ENCODE data around the gene SLC27A3.

The SLC27A3 gene

GRCh38 chr1:153771261-153771660, 3.9 kb upstream of the SLC27A3 start:
- H2AFZ ChIP-seq (ENCODE audit: low read length), result no peak overlapping the region
- no peaks in the 10 kb centered on the region for H3K27me3 ChIP-seq (replicated peaks; ENCODE audit: insufficient read depth, low read length)
- no peak overlapping the region for H3K4me2 ChIP-seq (ENCODE audit: low read depth, low read length)
- no peak overlapping the region for H3K4me3 ChIP-seq (ENCODE audit: low read length)
- DNase-seq, result no peak
- H3K27ac ChIP-seq (ENCODE audit: low read length), result no peak overlapping the region
- no peaks in the 10 kb centered on the region for H4K20me1 ChIP-seq (ENCODE audit: insufficient read depth, low read length)
- H3K4me1 ChIP-seq (ENCODE audit: low read length), result peaks cover 3% of the 10 kb centered on the region
- H3K9ac ChIP-seq (ENCODE audit: low read length), result no peak overlapping the region
- H3K79me2 ChIP-seq (ENCODE audit: low read length), result no peaks in the 10 kb centered on the region
- TF ChIP-seq EZH2 (optimal IDR thresholded peaks at IDR 0.05; ENCODE audit: low read depth, low read length) (no peak), CTCF (IDR thresholded peaks at IDR 0.05; ENCODE audit: low read length) (no peak), EZH2phosphoT487 (IDR thresholded peaks at IDR 0.05; ENCODE audit: low read length) (no peak)
- no peaks in the 10 kb centered on the region for H3K9me3 ChIP-seq (replicated peaks; ENCODE audit: insufficient read depth, low read length)
- no peaks in the 10 kb centered on the region for H3K36me3 ChIP-seq (replicated peaks; ENCODE audit: insufficient read depth, low read length)
- peaks cover 13% of the 10 kb centered on the region for H3F3A ChIP-seq (ENCODE audit: insufficient read depth, low read length)
- no peaks in the 10 kb centered on the region for H3K9me2 ChIP-seq (replicated peaks; ENCODE audit: insufficient read depth, low read length)

GRCh38 chr1:153771841-153772593, 3.2 kb upstream of the SLC27A3 start:
- Histone ChIP-seq H3K79me2 (ENCODE audit: low read length) (no peaks in the 10 kb centered on the region), H3K4me2 (ENCODE audit: low read depth, low read length) (no peak overlapping the region), H3K4me1 (ENCODE audit: low read length) (peaks cover 5% of the 10 kb centered on the region), H3F3A (ENCODE audit: insufficient read depth, low read length) (peaks cover 13% of the 10 kb centered on the region), H2AFZ (ENCODE audit: low read length) (no peak overlapping the region), H3K27ac (ENCODE audit: low read length) (no peak overlapping the region), H3K36me3 (replicated peaks; ENCODE audit: insufficient read depth, low read length) (no peaks in the 10 kb centered on the region), H3K9ac (ENCODE audit: low read length) (no peak overlapping the region), H3K9me2 (replicated peaks; ENCODE audit: insufficient read depth, low read length) (no peaks in the 10 kb centered on the region), H3K27me3 (replicated peaks; ENCODE audit: insufficient read depth, low read length) (no peaks in the 10 kb centered on the region), H4K20me1 (ENCODE audit: insufficient read depth, low read length) (no peaks in the 10 kb centered on the region), H3K9me3 (replicated peaks; ENCODE audit: insufficient read depth, low read length) (no peaks in the 10 kb centered on the region), H3K4me3 (ENCODE audit: low read length) (no peak overlapping the region)
- TF ChIP-seq EZH2phosphoT487 (IDR thresholded peaks at IDR 0.05; ENCODE audit: low read length) (no peak), CTCF (IDR thresholded peaks at IDR 0.05; ENCODE audit: low read length) (peak; percentile 32), EZH2 (optimal IDR thresholded peaks at IDR 0.05; ENCODE audit: low read depth, low read length) (no peak)
- no peak for DNase-seq

- no peaks in the 10 kb centered on the region for H3K9me3 ChIP-seq (replicated peaks; ENCODE audit: insufficient read depth, low read length)
- H3K4me2 ChIP-seq (ENCODE audit: low read depth, low read length), result no peak overlapping the region
- no peak for TF ChIP-seq CTCF (IDR thresholded peaks at IDR 0.05; ENCODE audit: low read length)
- TF ChIP-seq EZH2phosphoT487 (IDR thresholded peaks at IDR 0.05; ENCODE audit: low read length), result no peak
- TF ChIP-seq EZH2 (optimal IDR thresholded peaks at IDR 0.05; ENCODE audit: low read depth, low read length), result no peak
- H3K27ac ChIP-seq (ENCODE audit: low read length), result no peak overlapping the region
- H3K79me2 ChIP-seq (ENCODE audit: low read length), result no peaks in the 10 kb centered on the region
- DNase-seq, result no peak
- no peaks in the 10 kb centered on the region for H3K9me2 ChIP-seq (replicated peaks; ENCODE audit: insufficient read depth, low read length)
- peaks cover 5% of the 10 kb centered on the region for H3K4me1 ChIP-seq (ENCODE audit: low read length)
- no peak overlapping the region for H3K4me3 ChIP-seq (ENCODE audit: low read length)
- H3K27me3 ChIP-seq (replicated peaks; ENCODE audit: insufficient read depth, low read length), result no peaks in the 10 kb centered on the region
- H3F3A ChIP-seq (ENCODE audit: insufficient read depth, low read length), result peaks cover 13% of the 10 kb centered on the region
- no peaks in the 10 kb centered on the region for H4K20me1 ChIP-seq (ENCODE audit: insufficient read depth, low read length)
- no peak overlapping the region for H3K9ac ChIP-seq (ENCODE audit: low read length)
- H2AFZ ChIP-seq (ENCODE audit: low read length), result no peak overlapping the region
- no peaks in the 10 kb centered on the region for H3K36me3 ChIP-seq (replicated peaks; ENCODE audit: insufficient read depth, low read length)
Measured at GRCh38 chr1:153773096-153773921, 1.9 kb upstream of the SLC27A3 start.

Measured in MM.1S (cell line).